NCI-H446 treated with DMSO at 0.1 percent for 48 hours (cell line): ENCODE data around the gene CHST11.
"Not testable (repeated sequence)": the region's sequence is repeated elsewhere in the genome, so short reads cannot be mapped to it uniquely, and the experiment has no call there.

Experiments
- DNase-seq: peaks from one replicate; lab custom pipeline; 2025; lab: John Stamatoyannopoulos, UW

The CHST11 gene

DNA sequence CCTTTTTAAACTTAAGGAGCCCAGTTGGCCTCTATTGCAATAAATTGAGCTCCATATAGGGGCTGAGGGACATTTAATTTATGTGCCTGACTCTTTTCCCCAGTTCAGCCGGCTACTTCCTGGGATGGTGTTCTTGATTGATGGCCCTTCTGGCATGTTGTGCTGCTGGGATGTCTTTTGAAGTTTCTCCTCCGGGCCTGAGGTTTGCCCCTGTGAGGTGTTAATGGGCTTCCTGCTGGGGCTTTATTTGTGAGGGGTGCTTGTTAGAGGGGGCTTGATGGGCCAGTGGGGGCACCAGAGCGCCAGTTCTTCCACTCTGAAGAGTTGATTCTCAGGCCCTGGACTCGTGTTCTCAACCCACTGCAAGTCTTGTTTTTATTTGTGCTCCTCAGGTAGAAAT, 69.6 kb downstream of the CHST11 start:
- DNase-seq: no peak

DNA sequence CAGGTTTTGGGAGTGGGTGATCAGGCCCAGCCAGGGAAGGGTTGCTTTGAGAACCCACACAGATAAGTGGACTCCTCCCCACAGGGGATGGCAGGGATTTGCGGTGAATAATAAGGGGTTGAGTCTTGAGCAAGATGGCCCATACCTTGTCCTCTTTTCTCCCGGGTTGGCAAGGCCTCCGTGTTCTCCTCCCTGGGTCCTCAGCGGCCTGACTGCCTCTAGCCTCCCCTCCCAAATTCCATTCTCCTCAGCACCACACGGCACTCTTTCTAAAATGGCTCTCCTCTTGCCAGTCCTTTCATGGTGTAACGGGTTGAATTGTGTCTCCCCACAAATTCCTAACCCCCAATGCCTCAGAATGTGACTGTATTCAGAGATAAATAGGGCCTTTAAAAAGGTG, 70.0 kb downstream of the CHST11 start:
- DNase-seq: no peak

DNA sequence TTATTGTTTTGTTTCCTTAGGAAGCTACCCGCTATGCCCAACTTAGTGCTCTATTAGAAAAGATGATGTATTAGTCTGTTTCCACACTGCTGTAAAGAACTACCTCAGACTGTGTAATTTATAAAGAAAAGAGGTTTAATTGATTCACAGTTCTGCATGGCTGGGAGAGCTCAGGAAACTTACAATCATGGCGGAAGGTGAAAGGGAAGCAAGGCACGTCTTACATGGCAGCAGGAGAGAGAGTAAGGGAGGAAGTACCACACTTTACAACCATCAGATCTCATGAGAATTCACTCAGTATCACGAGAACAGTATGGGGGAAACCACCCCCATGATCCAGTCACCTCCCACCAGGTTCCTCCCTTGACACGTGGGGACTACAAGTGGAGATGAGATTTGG, 70.9 kb downstream of the CHST11 start:
- not testable (repeated sequence) for DNase-seq

DNA sequence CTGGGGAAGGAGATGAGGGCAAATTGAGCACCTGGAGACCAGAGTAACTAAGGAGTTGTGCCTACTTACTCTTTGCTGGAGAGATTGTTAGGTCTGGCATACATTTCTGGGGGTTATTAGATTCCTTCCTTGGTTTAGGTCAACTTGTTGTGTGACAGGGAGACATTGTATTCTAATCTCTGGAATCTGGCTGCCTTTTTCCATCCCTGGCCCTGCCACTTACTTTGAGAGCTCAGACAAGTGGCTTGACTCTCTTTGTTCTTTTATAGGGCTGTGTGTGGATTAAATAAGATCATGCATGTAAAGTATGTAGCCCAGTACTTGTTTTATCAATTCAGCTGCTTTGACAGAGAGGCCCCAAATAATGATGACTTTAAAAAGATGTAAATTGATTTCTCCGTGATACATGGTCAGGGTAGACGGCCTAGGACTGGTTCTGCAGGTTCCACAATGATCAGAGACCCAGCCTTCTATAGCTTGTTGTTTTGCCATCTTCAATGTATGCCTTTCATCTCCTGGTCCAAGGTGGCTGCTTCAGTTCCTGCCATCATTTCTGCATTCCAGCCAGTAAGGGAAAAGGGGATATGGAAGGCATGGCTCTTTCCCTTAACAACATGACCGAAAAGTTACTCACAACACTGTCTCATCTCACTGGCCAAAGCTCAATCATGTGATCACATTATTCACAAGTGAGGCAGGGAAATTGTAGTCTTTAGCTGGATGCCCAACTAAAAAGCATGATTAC, 72.6 kb downstream of the CHST11 start:
- DNase-seq: no peak

DNA sequence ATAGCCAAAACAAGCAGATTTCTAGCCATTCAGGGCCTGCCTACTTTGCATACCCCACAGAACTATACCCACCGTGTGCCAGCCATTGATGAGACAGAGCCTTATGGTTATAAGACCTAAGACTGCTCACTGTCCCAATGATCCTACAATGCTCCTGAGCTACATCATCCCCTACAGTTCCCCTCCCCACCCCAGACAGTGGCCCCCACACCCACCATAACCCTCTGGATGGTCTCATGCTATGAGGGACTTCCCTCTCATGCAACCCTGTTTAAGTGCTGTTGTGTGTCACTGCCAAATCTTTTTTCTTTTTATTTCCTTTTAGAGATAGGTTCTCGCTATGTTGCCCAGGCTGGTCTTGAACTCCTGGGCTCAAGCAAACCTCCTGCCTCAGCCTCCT, 75.9 kb downstream of the CHST11 start:
- DNase-seq: no peak

DNA sequence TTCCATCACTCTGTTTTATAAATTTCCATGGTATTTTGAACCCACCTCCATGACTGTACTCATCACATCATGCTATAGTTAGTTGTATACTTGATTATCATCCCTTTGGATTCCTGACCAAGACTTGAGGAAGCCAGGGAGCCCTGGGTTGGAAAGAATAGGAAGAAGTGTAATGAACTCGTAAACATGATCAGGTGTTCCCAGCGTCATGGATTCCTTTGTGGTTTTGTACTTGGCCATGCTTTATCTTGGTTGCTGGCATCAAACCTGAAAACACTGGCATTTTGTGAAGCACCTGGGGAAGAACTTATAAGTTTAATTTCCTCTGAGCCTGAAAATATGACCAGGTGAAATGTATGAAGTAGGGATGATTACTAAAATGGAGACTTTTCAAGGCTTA, 76.4 kb downstream of the CHST11 start:
- DNase-seq: no peak

DNA sequence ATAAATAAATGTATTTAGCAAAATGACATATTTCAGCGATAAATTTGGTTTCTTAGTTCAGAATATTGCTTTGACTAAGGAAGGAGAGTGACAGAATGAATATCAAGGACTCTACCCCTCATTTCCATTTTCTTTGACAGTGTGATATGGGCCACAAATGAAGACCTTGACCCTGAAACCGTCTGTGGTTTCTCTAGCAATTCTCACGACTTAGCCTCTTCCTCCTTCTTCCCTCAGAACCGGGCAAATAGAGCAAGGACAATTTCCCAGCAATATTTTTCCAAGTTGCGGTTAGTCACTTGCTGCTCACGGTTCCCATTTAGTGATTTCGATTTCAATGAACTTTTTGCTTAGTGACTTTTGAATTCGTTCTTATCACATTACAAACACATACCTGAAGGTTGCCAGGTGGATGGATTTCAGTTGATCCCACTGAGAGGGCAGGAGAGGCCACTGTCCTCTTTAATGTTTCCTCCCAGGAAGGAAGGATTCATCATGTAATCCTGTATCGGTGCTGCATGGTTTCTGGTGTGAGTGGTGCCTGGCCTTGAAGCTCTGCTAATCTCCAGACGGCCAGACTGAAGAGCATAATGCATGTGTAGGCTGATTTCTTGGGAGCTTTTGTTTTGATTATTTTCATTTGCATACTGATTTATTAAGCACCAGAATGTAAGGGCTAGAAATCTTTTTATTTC, 77.6 kb downstream of the CHST11 start:
- no peak for DNase-seq

DNA sequence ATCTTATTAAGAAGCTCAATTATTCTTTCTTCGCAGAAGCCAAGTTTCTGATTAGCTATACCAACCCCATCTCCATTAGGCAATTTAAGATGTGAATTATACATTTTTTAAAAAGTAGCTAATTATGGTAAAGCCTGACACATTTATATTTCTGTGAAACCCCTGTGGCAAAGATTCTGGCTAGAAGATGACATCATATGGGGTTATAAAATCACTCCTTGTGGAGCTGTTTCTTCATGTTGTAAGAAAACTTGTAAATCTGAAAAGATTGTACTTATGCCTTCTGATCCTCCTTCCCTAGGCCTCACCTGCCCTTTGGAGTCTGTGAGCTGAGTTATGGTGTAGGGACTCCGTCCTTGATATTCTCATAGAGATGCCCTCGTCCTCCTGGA, 78.1 kb downstream of the CHST11 start:
- no peak for DNase-seq

DNA sequence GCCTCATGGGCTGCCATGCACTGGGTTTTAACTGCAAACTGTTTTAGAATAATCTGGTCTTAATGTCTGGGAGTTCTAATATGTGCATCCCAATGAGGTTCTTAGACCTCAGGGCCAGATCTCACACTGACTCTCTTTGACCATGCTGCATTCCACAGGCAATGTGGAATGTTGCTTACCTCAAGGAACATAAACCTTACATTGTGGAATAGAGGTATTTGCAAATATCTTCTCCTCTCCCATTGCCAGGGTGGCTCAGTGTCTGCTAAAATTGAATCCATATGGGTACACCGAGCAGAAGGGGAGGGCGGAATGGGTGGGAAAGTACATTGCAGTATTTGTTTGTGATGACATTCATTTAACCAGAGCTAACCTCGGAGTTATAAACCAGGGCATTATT, 78.6 kb downstream of the CHST11 start:
- no peak for DNase-seq

DNA sequence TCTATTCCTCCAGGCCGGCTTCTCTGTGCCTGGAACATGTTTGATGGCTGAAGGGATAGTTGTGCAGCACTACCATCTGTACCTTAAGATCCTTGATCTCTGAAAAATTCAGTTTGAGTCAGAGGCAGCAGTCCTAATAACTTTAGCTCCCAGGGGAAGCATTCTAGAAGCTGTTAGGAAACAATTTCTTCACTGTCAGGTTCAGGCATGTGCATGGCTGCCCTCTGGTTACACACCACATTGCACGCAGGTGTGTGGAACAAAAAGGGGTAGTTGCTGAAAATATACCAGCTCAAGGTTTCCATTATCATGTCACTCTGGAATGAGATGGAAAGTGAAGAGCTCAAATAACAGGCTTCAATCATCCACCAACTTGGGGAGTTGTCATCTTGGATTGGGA, 80.1 kb downstream of the CHST11 start:
- DNase-seq: no peak

DNA sequence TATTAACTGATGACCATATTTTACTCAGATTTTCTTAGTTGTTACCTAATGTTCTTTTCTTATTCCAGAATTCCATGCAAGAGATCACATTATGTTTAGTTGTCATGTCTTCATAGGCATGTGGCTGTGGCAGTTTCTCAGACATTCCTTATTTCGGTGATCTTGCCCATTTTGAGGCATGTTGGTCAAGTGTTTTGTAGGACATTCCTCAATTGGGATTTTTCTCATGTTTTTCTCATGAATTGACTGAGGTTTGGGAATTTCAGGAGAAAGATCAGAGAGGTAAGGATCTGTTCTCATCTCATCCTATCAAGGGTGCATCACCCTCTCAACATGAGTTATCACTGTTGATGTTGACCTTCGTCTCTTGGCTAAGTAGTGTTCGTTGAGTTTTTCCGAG, 81.3 kb downstream of the CHST11 start:
- DNase-seq: no peak

DNA sequence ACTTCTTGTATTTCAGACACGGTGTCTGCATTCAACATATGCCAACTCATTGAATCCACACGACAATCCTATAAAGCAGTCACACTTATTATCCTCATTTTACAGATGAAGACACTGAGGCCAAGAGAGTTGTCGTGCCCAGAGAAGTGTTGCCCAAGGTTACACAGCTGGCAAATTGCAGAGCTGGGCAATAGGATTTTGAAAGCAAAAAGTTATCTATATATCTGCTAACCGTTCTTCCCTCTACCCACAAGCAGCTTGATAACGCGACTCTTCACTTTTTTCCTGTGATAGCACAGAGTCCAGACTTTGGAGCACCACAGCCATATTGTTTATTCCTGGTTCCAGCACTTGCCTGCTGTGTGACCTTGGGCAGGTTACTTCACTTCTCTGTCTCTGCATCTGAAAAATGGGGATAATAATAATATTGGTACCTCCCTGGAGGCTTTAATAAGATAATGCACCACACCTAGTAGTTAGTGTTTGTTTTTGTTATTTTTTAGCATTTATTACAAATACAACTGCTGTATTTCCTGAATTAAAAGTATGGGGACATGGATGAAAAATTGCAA, 82.2 kb downstream of the CHST11 start:
- DNase-seq: no peak

DNA sequence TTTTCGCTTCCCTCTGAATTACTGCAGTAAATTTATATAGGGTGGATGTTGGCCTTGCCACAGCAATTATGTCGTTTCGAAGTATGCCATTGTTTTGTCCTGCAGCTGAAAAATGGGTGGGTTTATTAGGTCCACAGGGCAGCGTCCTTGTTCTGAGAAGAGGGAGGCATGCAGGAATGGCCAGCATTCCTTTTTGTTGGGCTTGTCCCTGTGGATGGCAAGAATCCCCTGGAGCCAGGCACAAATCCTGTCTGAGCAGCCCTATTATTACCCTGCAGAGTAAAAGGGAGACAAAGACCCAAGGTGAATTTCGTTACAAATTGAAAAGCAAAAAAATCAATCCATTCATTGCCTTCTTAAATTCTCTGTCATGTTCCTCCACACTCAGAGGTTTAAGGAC, 88.1 kb downstream of the CHST11 start:
- no peak for DNase-seq

DNA sequence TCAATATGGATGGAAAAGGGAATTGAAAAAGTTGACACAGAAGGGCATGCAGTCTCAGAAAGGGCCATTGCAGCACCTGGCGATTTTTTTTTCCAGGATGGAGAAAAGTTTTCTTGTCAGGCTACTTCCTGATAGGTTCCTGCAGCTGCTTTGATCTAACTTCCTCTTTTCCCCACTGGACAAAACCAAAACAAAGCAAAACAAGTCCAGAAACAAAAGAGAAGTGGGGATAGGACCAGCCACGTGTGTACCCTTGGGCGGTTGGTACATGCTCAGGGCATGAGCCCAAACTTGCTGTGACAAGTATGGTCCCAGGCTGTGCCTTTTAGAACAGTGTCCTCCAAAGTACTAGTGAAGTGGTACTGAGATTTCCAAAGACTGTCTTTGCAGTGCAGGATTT, 89.8 kb downstream of the CHST11 start:
- DNase-seq: no peak

DNA sequence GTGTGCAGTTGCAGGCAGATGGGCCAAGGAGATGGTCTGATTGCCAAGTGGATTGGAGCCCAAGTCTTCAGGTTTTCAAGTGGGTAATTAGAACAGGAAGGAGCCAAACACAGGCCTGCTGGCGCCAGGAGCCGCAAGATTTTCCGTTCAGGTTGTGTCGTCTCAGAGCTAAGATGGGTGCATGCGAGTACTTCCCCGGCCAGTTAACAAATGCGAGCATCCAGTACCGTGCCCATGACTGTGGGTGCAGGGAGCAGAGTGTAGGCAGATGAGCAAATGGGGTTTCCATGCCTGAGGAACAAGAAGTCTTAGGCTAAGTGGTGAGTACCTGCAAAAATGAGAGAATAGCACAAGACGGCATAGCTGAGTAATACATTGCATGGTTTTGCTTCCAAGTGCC, 90.5 kb downstream of the CHST11 start:
- DNase-seq: peak; percentile 42

DNA sequence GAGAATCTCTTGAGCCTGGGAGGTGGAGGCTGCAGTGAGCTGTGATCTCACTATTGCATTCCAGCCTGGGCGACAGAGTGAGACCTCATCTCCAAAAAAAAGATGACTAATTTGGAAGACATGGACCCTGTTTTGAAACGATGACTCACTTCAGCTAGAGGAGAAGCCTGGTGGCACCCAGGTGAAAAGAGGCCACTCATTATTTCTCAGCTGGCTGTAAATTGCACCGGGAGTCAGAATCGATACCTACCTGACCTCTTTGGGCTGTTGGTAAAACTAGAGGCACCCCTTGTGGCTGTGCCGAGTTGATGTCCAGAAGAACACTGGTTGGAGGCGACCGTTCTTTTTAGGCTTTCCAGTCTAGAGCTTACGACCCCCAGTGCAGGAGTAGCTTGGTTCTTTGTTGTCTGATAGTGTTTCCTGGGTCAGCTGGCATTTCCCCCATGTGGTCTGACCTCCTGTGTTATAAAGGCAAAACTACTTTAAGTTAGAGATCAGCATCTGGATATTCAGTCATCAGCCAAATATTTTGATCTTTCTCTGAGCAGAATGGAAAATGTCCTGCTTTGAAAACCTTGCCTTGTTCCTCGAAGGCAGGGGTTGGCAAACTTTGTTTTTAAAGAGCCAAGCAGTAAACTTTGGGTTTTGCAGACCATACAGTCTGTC, 93.2 kb downstream of the CHST11 start:
- no peak for DNase-seq

DNA sequence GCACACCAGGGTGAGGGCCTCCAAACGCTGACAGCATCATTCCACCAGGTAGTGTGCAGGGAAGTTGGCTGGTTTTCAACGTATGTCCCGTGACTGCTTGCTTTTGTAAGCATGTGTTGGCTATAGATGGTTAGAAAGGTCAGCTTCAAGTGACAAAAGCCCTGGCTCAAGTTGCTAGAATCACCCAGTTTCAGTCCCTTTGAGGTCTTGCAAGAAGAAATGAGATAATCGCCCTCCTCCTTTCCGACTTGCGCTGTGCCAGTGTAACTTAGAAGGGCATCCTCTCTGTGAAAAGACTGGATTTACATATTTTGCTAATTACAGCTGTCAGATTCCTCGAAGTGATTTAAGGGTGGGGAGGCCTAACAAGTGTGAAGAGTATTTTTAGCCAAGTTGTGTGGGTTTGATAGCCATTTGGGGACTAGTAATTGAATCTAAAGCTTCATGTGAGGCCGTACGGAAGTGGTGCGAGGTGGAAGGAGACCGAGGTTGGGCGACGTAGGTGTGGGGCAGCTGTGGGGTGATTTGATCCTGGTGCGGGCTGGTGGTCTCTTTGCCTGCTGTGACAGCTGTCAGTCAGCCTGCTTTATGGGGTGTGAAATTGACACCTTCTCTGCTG, 94.7 kb downstream of the CHST11 start:
- DNase-seq: no peak

DNA sequence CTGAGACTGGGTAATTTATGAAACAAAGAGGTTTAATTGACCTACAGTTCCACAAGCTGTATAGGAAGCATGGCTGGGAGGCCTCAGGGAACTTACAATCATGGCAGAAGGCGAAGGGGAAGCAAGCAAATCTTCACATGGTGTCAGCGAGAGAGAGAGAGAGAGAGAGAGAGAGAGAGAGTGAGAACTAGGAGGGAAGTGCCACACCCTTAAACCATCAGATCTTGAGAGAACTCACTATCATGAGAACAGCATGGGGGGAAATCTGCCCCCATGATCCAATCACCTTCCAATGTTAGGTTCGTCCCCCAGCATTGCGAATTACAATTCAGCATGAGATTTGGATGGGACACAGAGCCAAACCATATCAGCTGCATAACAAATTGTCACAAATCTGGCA, 96.7 kb downstream of the CHST11 start:
- no peak for DNase-seq

DNA sequence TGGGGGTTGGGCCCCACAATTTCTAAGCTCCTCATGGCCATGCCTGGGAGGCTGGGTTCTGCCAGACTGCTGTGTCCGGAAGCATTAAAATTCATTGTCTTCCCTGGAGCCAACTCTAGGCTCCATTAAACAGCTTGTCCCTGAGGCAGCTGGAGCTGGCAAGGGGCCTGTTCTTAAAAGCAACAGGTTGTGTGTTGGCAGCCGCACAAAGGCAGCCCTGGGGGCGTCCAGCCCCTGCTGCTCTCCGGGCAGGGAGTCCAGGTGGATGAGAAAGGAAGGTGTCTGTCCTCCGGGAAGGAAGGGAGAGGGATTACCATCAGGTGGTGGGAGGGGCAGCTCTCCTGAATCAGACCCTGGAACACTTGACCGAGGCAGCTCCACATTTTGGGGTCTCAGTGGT, 98.9 kb downstream of the CHST11 start:
- peak; percentile 39 for DNase-seq

DNA sequence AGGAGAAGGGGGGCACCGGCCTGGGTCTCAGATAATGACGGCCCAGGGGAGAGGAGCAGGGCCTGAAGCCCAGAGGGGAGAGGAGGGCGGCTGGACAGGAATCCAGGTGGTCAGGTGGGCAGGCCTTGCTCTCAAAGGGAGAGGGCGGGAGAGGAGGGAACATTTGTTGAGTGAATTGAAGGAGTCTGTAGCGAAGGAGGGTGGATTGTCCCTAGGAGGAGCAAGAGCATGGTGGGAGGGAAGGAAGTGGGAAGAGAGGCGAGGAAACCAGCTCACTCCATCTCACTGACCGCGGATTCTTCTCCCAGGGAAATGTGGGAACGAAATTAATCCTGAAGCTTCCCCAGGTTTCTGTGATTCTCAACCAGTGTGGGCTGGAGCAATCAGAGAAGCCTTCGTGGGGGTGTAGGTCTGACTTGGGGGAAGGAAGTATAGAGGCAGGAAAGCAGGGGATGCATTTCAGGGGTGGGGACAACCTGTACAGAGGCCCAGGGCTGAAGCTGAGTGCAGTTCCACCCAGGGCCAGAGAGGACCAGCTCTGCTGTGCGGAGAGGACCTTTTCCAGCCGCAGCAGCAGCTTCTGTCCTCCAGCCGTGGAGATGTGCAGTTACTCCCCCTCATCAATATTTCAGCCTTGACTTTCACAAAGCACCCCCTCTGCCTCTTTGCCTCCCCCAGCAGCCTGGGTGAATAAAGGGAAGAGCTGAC, 100.9 kb downstream of the CHST11 start:
- DNase-seq: no peak

DNA sequence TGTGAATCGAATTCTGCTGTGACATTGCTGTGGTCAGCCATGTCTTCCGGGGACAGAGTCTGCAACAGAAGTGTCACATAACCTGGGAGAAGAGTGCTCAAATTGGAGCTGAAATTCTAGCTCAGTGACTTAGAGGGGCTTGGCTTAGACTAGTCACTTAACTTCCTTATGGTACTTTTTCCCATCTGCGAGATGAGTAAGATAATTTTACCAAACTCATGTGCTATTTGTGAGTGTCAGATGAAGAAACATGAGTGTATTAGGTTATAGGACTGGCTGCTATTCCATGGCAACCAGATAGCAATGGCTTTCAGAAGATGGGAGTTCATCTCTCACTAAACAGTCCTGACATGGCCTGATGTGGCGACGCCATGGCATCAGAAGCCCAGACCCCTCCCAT, 104.1 kb downstream of the CHST11 start:
- no peak for DNase-seq

DNA sequence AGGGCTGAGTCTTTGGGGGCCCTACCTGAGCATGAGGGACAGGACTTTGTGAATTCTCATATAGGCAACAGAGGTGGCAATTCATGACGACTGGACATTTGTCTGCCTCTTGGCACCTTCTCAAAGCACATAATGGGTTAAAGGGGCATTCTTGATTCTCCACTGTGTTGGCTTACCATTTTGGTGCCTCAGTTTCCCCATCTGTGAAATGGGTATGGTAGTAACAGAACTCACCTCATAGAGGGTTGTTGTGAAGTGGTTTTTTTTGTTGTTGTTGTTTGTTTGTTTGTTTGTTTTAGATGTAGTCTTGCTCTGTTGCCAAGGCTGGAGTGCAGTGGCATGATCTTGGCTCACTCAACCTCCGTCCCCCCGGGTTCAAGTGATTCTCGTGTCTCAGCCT, 106.0 kb downstream of the CHST11 start:
- no peak for DNase-seq
